MM.1S (cell line): ENCODE measurements around the gene ATP9A.

Experiments
- DNase-seq: peaks from one replicate; pipeline ENCODE4 v3.0.0-alpha.2; 2015
- H2AFZ ChIP-seq: fragments of 300-600 bp; sonication (generic); 2 replicates; pipeline ENCODE4 v1.6.0; 2016; ENCODE audit warnings: antibody characterized with exemption, low read length
- H3F3A ChIP-seq: fragments of 300-600 bp; sonication (generic); 2 replicates; pipeline ENCODE4 v1.6.1; 2016; ENCODE audit warnings: mild to moderate bottlenecking, antibody characterized with exemption, low read length, moderate library complexity, mixed read lengths; ENCODE audit not compliant: insufficient read depth
- H3K27ac ChIP-seq: fragments of 300-600 bp; sonication (generic); 2 replicates; pipeline ENCODE4 v1.5.1; 2016; ENCODE audit warnings: mild to moderate bottlenecking, low read length
- H3K27me3 ChIP-seq: fragments of 300-600 bp; sonication (generic); replicated peaks from 2 replicates; pipeline ENCODE4 v1.6.0; 2016; ENCODE audit warnings: low read length; ENCODE audit not compliant: insufficient read depth
- H3K36me3 ChIP-seq: fragments of 300-600 bp; sonication (generic); replicated peaks from 2 replicates; pipeline ENCODE4 v1.6.1; 2016; ENCODE audit warnings: mild to moderate bottlenecking, low read length, mixed read lengths; ENCODE audit not compliant: insufficient read depth
- H3K4me1 ChIP-seq: fragments of 300-600 bp; sonication (generic); 2 replicates; pipeline ENCODE4 v1.6.1; 2016; ENCODE audit warnings: low read length, mixed read lengths
- H3K4me2 ChIP-seq: fragments of 300-600 bp; sonication (generic); 2 replicates; pipeline ENCODE4 v1.6.0; 2016; ENCODE audit warnings: low read depth, low read length
- H3K4me3 ChIP-seq: fragments of 300-600 bp; sonication (generic); 2 replicates; pipeline ENCODE4 v1.5.1; 2016; ENCODE audit warnings: low read length, mixed read lengths
- H3K79me2 ChIP-seq: fragments of 300-600 bp; sonication (generic); 2 replicates; pipeline ENCODE4 v1.6.1; 2016; ENCODE audit warnings: mixed run types, low read length, mixed read lengths
- H3K9ac ChIP-seq: fragments of 300-600 bp; sonication (generic); 2 replicates; pipeline ENCODE4 v1.6.1; 2016; ENCODE audit warnings: low read length, mixed read lengths
- H3K9me2 ChIP-seq: fragments of 300-600 bp; sonication (generic); replicated peaks from 2 replicates; pipeline ENCODE4 v1.6.1; 2016; ENCODE audit warnings: mild to moderate bottlenecking, low read length, mixed read lengths; ENCODE audit not compliant: insufficient read depth
- H3K9me3 ChIP-seq: fragments of 300-600 bp; sonication (generic); replicated peaks from 2 replicates; pipeline ENCODE4 v1.6.1; 2016; ENCODE audit warnings: mild to moderate bottlenecking, low read length, mixed read lengths; ENCODE audit not compliant: insufficient read depth
- H4K20me1 ChIP-seq: fragments of 300-600 bp; sonication (generic); 2 replicates; pipeline ENCODE4 v1.6.1; 2016; ENCODE audit warnings: mild to moderate bottlenecking, low read length, moderate library complexity, mixed read lengths; ENCODE audit not compliant: insufficient read depth
- CTCF ChIP-seq: fragments of 300-600 bp; sonication (generic); IDR thresholded peaks from 2 replicates; pipeline ENCODE4 v1.5.1; 2016; ENCODE audit warnings: antibody characterized with exemption, low read length, mixed read lengths
- EZH2 ChIP-seq: fragments of 300-600 bp; sonication (generic); optimal IDR thresholded peaks from 2 replicates; pipeline ENCODE3; 2017; ENCODE audit warnings: low read depth, mild to moderate bottlenecking, antibody characterized with exemption, low read length, mixed read lengths
- EZH2phosphoT487 ChIP-seq: fragments of 300-600 bp; sonication (generic); IDR thresholded peaks from 2 replicates; pipeline ENCODE4 v1.6.1; 2018; ENCODE audit warnings: antibody characterized with exemption, low read length

ATP9A gene

DNA sequence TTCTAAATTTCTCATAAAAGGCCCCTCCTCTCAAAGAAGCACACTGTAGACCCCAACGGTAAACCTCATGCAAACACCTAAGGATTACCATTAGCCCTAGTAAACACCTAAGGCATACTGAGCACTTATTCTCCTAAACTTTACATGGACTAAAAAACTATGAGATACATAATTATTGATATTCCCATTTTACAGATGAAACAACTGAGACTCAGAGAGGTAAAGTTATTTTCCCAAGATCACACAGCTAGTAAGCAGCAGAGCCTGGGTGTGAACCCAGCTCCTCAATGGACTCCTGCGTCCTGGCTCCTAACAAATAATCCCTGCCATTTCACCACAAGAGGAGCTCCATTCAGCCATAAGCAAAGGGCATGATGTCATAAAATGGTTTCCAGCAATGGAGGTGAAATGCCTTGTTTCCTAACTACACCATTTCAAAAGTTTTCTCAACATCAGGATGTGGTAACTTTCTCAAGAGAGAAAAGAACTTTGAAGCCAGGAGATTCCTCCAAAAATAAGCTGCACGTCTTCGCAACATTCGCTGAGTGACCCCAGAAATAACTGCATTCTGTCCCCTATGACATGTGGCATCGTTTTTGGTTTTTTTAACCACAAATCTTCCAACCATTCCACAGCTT is 4.1 kb downstream of the ATP9A start:
- Histone ChIP-seq H3K27ac (no peak overlapping the region), H4K20me1 (no peaks in the 10 kb centered on the region), H2AFZ (no peak overlapping the region), H3K9me2 (no peaks in the 10 kb centered on the region), H3K36me3 (no peaks in the 10 kb centered on the region), H3K4me1 (no peaks in the 10 kb centered on the region), H3F3A (0 out of 2 replicates have a peak, but pooled peaks cover 2% of the 10 kb centered on the region), H3K4me2 (no peak overlapping the region), H3K27me3 (no peaks in the 10 kb centered on the region), H3K9ac (no peak overlapping the region), H3K9me3 (no peaks in the 10 kb centered on the region), H3K4me3 (no peak overlapping the region), H3K79me2 (no peaks in the 10 kb centered on the region)
- no peak for DNase-seq
- TF ChIP-seq EZH2 = no peak
- no peak for TF ChIP-seq EZH2phosphoT487
- no peak for TF ChIP-seq CTCF

DNA sequence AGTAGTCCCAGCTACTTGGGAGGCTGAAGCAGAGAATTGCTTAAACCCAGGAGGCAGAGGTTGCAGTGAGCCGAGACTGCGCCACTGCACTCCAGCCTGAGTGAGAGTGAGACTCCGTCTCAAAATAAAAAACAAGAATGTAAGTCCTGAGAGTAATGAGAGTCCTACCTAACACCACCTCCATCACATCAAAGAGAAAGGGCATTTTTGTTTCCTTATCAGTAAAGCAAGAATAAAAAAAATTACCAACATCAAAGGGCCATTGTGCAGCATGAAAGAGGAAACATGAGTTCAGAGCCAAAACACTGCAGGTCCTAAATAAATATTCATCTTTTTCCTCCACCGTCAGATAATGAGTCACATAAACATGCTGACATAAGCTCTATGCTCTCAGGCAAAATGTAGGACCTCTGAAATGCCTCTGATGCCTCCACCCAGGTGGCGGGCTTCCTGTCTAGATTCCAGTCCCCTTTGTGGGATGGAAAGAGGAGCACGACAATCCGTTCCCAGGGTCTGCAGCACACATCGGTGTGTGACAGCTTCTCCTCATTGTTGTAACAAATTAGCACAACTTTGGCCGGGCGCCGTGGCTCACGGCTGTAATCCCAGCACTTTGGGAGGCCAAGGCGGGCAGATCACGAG is 7.2 kb downstream of the ATP9A start:
- H3K9ac ChIP-seq = no peak overlapping the region
- H3K27ac ChIP-seq = no peak overlapping the region
- DNase-seq = no peak
- H2AFZ ChIP-seq = no peak overlapping the region
- peaks cover 9% of the 10 kb centered on the region for H3K4me1 ChIP-seq
- H3F3A ChIP-seq = peaks cover 5% of the 10 kb centered on the region; the same call in 1 of the 2 replicates
- H4K20me1 ChIP-seq = no peaks in the 10 kb centered on the region
- TF ChIP-seq EZH2phosphoT487 = no peak
- no peak overlapping the region for H3K4me2 ChIP-seq
- no peaks in the 10 kb centered on the region for H3K9me3 ChIP-seq
- no peaks in the 10 kb centered on the region for H3K9me2 ChIP-seq
- no peaks in the 10 kb centered on the region for H3K79me2 ChIP-seq
- no peak overlapping the region for H3K4me3 ChIP-seq
- no peaks in the 10 kb centered on the region for H3K27me3 ChIP-seq
- H3K36me3 ChIP-seq = no peaks in the 10 kb centered on the region

DNA sequence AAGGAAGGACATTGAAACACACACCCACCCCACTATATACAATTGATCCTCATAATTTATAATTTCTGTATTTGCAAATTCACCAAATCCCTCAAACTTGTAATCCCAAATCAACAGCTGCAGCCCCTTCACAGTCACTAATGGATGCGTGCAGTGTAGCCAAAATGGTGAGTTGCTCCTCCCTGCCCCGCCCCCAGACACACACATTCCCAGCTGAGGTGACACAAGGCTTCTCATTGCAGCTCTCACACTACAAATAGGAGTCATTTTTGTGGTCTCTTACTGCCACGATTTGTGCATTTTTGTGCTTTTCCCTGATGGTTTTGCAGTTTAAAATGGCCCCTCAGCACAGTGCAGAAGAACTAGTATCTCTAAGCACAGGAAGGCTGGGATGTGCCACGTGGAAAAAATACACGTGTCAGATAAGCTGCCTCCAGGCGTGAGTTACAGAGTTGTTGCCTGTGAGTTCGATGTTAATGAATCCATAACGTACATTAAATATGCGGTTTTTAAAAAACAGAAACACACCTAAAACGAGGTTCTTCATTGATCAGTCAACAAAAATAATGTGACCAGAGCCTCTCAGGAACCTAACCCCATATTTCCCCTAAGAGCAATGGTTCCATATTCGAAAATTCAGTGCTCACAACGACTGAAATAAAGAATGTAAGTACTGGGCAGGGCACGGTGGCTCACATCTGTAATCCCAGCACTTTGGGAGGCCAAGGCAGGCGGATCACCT is 8.2 kb downstream of the ATP9A start:
- Histone ChIP-seq H3F3A (peaks cover 5% of the 10 kb centered on the region; the same call in 1 of the 2 replicates), H3K4me1 (peaks cover 9% of the 10 kb centered on the region), H2AFZ (no peak overlapping the region), H3K36me3 (no peaks in the 10 kb centered on the region), H3K27ac (no peak overlapping the region), H3K27me3 (no peaks in the 10 kb centered on the region), H3K9me2 (no peaks in the 10 kb centered on the region), H4K20me1 (no peaks in the 10 kb centered on the region), H3K79me2 (no peaks in the 10 kb centered on the region), H3K9me3 (no peaks in the 10 kb centered on the region), H3K4me2 (no peak overlapping the region), H3K4me3 (no peak overlapping the region), H3K9ac (no peak overlapping the region)
- TF ChIP-seq CTCF (no peak), EZH2 (no peak), EZH2phosphoT487 (no peak)
- no peak for DNase-seq
